Neuronal stem cell (in vitro differentiated cells): ENCODE data around the gene CC2D2A.

Source experiments
- DNase-seq: peaks from one replicate; pipeline ENCODE4 v3.0.0-alpha.2; 2013; ENCODE audit warnings: low spot score
- H2AFZ ChIP-seq: one replicate; pipeline ENCODE4 v1.6.1; 2013; ENCODE audit warnings: mild to moderate bottlenecking, low read length, inconsistent platforms
- H2AK5ac ChIP-seq: 2 replicates; pipeline ENCODE4 v1.6.1; 2013; ENCODE audit warnings: low read depth, mild to moderate bottlenecking, inconsistent platforms, low read length, moderate library complexity, mixed read lengths
- H2BK120ac ChIP-seq: 2 replicates; pipeline ENCODE4 v1.6.1; 2013; ENCODE audit warnings: low read depth, mild to moderate bottlenecking, inconsistent platforms, low read length, moderate library complexity, mixed read lengths
- H2BK12ac ChIP-seq: one replicate; pipeline ENCODE4 v1.6.1; 2013; ENCODE audit warnings: low read length, inconsistent platforms
- H2BK15ac ChIP-seq: 2 replicates; pipeline ENCODE4 v1.6.1; 2013; ENCODE audit warnings: mild to moderate bottlenecking, low read length, inconsistent platforms, mixed read lengths
- H2BK5ac ChIP-seq: one replicate; pipeline ENCODE4 v1.6.1; 2013; ENCODE audit warnings: inconsistent platforms, mild to moderate bottlenecking, low read length, moderate library complexity
- H3K14ac ChIP-seq: one replicate; pipeline ENCODE4 v1.6.1; 2013; ENCODE audit warnings: low read length, inconsistent platforms
- H3K18ac ChIP-seq: 2 replicates; pipeline ENCODE4 v1.6.1; 2013; ENCODE audit warnings: low read length, inconsistent platforms
- H3K23ac ChIP-seq: 2 replicates; pipeline ENCODE4 v1.6.1; 2013; ENCODE audit warnings: low read depth, mild to moderate bottlenecking, mixed read lengths, low read length, inconsistent platforms; ENCODE audit not compliant: poor library complexity
- H3K27ac ChIP-seq: replicated peaks from 3 replicates; pipeline ENCODE4 v1.5.1; 2013; ENCODE audit warnings: low read length, inconsistent platforms
- H3K27me3 ChIP-seq, 3 experiments: 2 replicates each; pipeline ENCODE4 v1.6.1; 2013; ENCODE audit warnings: low read length in 3 of 3, mild to moderate bottlenecking in 2 of 3, inconsistent platforms in 1 of 3, low read depth in 1 of 3, mixed read lengths in 1 of 3, moderate library complexity in 1 of 3; ENCODE audit not compliant: control insufficient read depth in 3 of 3, insufficient read depth in 3 of 3
- H3K36me3 ChIP-seq, 2 donors: replicated peaks in 1 of 2; 2 replicates each; pipeline ENCODE4 v1.6.1; 2013; ENCODE audit warnings: low read length in 2 of 2; ENCODE audit not compliant: control insufficient read depth in 2 of 2, insufficient read depth in 2 of 2
- H3K4ac ChIP-seq: 2 replicates; pipeline ENCODE4 v1.6.1; 2013; ENCODE audit warnings: inconsistent platforms, mild to moderate bottlenecking, low read length, moderate library complexity
- H3K4me1 ChIP-seq, 2 donors: 1 replicate in 1 of 2; 2 replicates in 1 of 2; pipeline ENCODE4 v1.6.1; 2013; ENCODE audit warnings: low read length in 2 of 2, low read depth in 1 of 2; ENCODE audit not compliant: control insufficient read depth in 2 of 2, insufficient read depth in 1 of 2
- H3K4me2 ChIP-seq: one replicate; pipeline ENCODE4 v1.6.1; 2013; ENCODE audit warnings: mild to moderate bottlenecking, low read length, inconsistent platforms; ENCODE audit not compliant: insufficient read depth, poor library complexity, severe bottlenecking
- H3K4me3 ChIP-seq, 2 donors: 2 replicates each; pipeline ENCODE4 v1.5.1; 2013; ENCODE audit warnings: low read length in 2 of 2, mild to moderate bottlenecking in 2 of 2, inconsistent platforms in 1 of 2, moderate library complexity in 1 of 2
- H3K79me1 ChIP-seq: one replicate; pipeline ENCODE4 v1.6.1; 2013; ENCODE audit warnings: low read depth, mild to moderate bottlenecking, inconsistent platforms, low read length, moderate library complexity
- H3K9ac ChIP-seq: one replicate; pipeline ENCODE4 v1.6.1; 2013; ENCODE audit warnings: mild to moderate bottlenecking, low read depth, low read length, inconsistent platforms; ENCODE audit not compliant: poor library complexity
- H3K9me3 ChIP-seq, 2 donors: replicated peaks in 1 of 2; 2 replicates each; pipeline versions ENCODE3 to v1.6.1; 2013; ENCODE audit warnings: low read length in 2 of 2, mild to moderate bottlenecking in 2 of 2, inconsistent platforms in 1 of 2, low read depth in 1 of 2, mixed read lengths in 1 of 2, moderate library complexity in 1 of 2; ENCODE audit not compliant: control insufficient read depth in 2 of 2, insufficient read depth in 1 of 2
- H4K8ac ChIP-seq: one replicate; pipeline ENCODE4 v1.6.1; 2013; ENCODE audit warnings: low read depth, mild to moderate bottlenecking, inconsistent platforms, low read length, moderate library complexity
- H4K91ac ChIP-seq: one replicate; pipeline ENCODE4 v1.6.1; 2013; ENCODE audit warnings: low read length, low read depth, mild to moderate bottlenecking, inconsistent platforms; ENCODE audit not compliant: poor library complexity
- WGBS, 2 donors: extraction: QIAGEN DNeasy Blood & Tissue Kit; methylation state at CpG; one replicate each; pipeline ENCODE4 v1.1.7; 2013; ENCODE audit warnings: missing lambda C conversion rate in 2 of 2, mixed read lengths in 1 of 2; ENCODE audit not compliant: insufficient read length in 2 of 2, insufficient replicate concordance in 1 of 2; ENCODE audit errors: extremely low coverage in 2 of 2; 5-methylcytosine and 5-hydroxymethylcytosine counted together

The CC2D2A gene

GRCh38 chr4:15502384-15502783 is 32.7 kb downstream of the CC2D2A start:
- H3K4me3 ChIP-seq = no peak overlapping the region

GRCh38 chr4:15504041-15504440 is 34.4 kb downstream of the CC2D2A start:
- no peak overlapping the region for H2BK120ac ChIP-seq
- no peak overlapping the region for H3K4me2 ChIP-seq
- no peak overlapping the region for H3K18ac ChIP-seq
- H2BK15ac ChIP-seq = no peak overlapping the region
- H3K36me3 ChIP-seq = peaks cover 0 to 28% of the 10 kb centered on the region in 2 donors
- H3K14ac ChIP-seq = no peak overlapping the region
- no peak for DNase-seq
- H3K4me3 ChIP-seq = no peak overlapping the region
- H2AK5ac ChIP-seq = no peak overlapping the region
- H3K79me1 ChIP-seq = peaks cover 2% of the 10 kb centered on the region
- no peak overlapping the region for H3K4ac ChIP-seq
- H2AFZ ChIP-seq = no peak overlapping the region
- H3K27me3 ChIP-seq = no peaks in the 10 kb centered on the region
- no CpG with 5 or more reads among the region's 1 CpG for WGBS, 2 donors
- H3K27ac ChIP-seq = no peak overlapping the region
- H3K9me3 ChIP-seq = no peaks in the 10 kb centered on the region
- peaks cover 2 to 4% of the 10 kb centered on the region in 2 donors for H3K4me1 ChIP-seq
- H2BK5ac ChIP-seq = no peak overlapping the region
- no peak overlapping the region for H3K23ac ChIP-seq
- no peak overlapping the region for H4K8ac ChIP-seq
- H4K91ac ChIP-seq = no peak overlapping the region
- no peak overlapping the region for H2BK12ac ChIP-seq
- no peak overlapping the region for H3K9ac ChIP-seq

More at GRCh38 chr4:15502384-15502783, 32.7 kb downstream of the CC2D2A start:
- DNase-seq = no peak
- Histone ChIP-seq H2BK120ac (no peak overlapping the region), H3K4me1 (peaks cover 2 to 4% of the 10 kb centered on the region in 2 donors), H4K91ac (no peak overlapping the region), H3K23ac (no peak overlapping the region), H3K14ac (no peak overlapping the region), H3K9ac (no peak overlapping the region), H2BK12ac (no peak overlapping the region), H3K18ac (no peak overlapping the region), H3K4ac (no peak overlapping the region), H3K36me3 (peaks cover 0 to 22% of the 10 kb centered on the region in 2 donors), H2AK5ac (no peak overlapping the region), H2AFZ (no peak overlapping the region), H2BK15ac (no peak overlapping the region), H3K79me1 (peaks cover 2% of the 10 kb centered on the region), H2BK5ac (no peak overlapping the region), H3K27me3 (no peaks in the 10 kb centered on the region), H4K8ac (no peak overlapping the region), H3K27ac (no peak overlapping the region), H3K9me3 (peaks cover 0 to 2% of the 10 kb centered on the region in 2 donors), H3K4me2 (no peak overlapping the region)
- no CpG with 5 or more reads among the region's 3 CpGs for WGBS, 2 donors

- no CpG with 5 or more reads among the region's 8 CpGs for WGBS, 2 donors
- H3K27ac ChIP-seq = no peak overlapping the region
Observed at GRCh38 chr4:15506464-15506863, 36.8 kb downstream of the CC2D2A start.

GRCh38 chr4:15507679-15508078 is 38.0 kb downstream of the CC2D2A start:
- Histone ChIP-seq H3K4me1 (no peaks in the 10 kb centered on the region), H3K4me2 (no peak overlapping the region), H2BK12ac (no peak overlapping the region), H2BK5ac (no peak overlapping the region), H3K27ac (no peak overlapping the region), H4K91ac (no peak overlapping the region), H3K27me3 (no peaks in the 10 kb centered on the region), H3K14ac (no peak overlapping the region), H3K9ac (no peak overlapping the region), H3K36me3 (peaks cover 0 to 59% of the 10 kb centered on the region in 2 donors), H3K18ac (no peak overlapping the region), H4K8ac (no peak overlapping the region), H3K9me3 (no peaks in the 10 kb centered on the region), H2AK5ac (no peak overlapping the region), H2AFZ (no peak overlapping the region), H2BK120ac (no peak overlapping the region), H3K4me3 (no peak overlapping the region), H3K4ac (no peak overlapping the region), H3K23ac (no peak overlapping the region), H3K79me1 (no peaks in the 10 kb centered on the region), H2BK15ac (no peak overlapping the region)
- no peak for DNase-seq
- WGBS, 2 donors = no CpG with 5 or more reads among the region's 4 CpGs

More at GRCh38 chr4:15506464-15506863, 36.8 kb downstream of the CC2D2A start:
- no peaks in the 10 kb centered on the region for H3K79me1 ChIP-seq
- H4K8ac ChIP-seq = no peak overlapping the region
- H3K9ac ChIP-seq = no peak overlapping the region
- peaks cover 0 to 48% of the 10 kb centered on the region in 2 donors for H3K36me3 ChIP-seq
- H3K14ac ChIP-seq = no peak overlapping the region
- H2BK5ac ChIP-seq = no peak overlapping the region
- H4K91ac ChIP-seq = no peak overlapping the region
- DNase-seq = no peak
- no peak overlapping the region for H2AK5ac ChIP-seq
- no peak overlapping the region for H3K4me3 ChIP-seq
- no peak overlapping the region for H2BK12ac ChIP-seq
- H3K4me2 ChIP-seq = no peak overlapping the region
- no peak overlapping the region for H3K18ac ChIP-seq
- no peaks in the 10 kb centered on the region for H3K27me3 ChIP-seq
- H2AFZ ChIP-seq = no peak overlapping the region
- no peak overlapping the region for H3K4ac ChIP-seq
- no peak overlapping the region for H3K23ac ChIP-seq
- no peak overlapping the region for H2BK15ac ChIP-seq
- H3K9me3 ChIP-seq = no peaks in the 10 kb centered on the region
- peaks cover 0 to 4% of the 10 kb centered on the region in 2 donors for H3K4me1 ChIP-seq
- no peak overlapping the region for H2BK120ac ChIP-seq
